ENCODE results near the gene PHLPP1.
"Not testable (repeated sequence)": the region's sequence is repeated elsewhere in the genome, so short reads cannot be mapped to it uniquely, and the experiment has no call there.

The PHLPP1 gene

DNA sequence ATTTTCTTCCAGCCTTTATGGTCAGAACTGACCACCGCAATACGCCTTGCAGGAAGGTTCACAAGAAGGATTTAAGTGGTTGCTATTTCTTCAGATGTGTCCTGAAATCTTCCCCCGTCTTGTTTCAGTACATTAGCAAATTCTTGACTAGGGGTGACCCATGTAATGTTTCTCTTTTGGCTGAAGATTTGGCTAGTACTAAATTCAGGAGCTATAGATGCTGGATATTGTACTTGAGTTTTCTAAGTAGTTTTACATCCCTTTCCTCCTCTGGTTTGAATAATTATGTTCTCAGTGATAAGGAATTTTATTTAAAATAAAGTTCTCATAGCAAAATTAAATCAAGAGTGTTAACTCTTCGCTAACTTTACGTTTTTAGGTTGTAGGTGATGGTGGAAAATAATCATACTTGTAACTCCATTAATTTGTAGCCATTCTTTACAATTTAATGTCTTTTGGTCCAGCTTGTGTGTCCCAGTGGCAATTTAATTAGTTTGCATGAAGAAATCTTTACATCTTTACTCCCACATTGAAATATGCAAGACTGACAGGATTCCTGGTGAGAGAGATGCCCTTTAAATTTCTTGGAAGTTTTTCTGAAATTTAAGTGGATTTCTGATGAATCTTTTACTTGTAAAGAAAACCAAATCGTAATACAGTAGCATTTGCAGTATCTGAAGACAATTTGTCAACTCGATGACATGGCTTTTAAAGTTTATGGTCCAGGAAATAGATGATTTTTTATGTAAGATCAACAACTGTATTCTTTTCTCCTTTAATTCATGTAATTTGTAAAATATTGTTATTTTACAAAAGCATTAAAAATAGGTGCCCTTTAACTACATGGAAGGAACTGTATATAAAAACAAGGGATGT, 2.8 kb downstream of the PHLPP1 start:
- peak; percentile 3 for DNase-seq

DNA sequence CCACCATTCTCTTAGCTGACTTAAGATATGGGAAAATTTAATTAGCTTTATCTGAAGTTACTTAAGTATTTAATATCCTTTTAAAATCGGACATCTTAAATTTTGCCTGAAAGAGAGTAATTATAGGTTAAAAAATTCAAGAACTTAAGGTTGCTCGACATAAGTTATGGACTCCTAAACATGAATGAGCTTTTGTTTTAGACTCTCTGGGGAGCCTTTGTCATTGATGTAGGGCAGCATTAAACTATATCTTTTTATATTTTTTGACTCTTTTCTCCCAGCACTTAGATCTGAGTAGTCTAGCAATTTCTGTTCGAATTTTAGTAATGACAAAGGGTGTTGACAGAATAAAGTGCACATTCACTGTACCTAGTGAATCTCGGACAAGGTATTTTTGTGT, 4.7 kb downstream of the PHLPP1 start:
- no peak for DNase-seq

DNA sequence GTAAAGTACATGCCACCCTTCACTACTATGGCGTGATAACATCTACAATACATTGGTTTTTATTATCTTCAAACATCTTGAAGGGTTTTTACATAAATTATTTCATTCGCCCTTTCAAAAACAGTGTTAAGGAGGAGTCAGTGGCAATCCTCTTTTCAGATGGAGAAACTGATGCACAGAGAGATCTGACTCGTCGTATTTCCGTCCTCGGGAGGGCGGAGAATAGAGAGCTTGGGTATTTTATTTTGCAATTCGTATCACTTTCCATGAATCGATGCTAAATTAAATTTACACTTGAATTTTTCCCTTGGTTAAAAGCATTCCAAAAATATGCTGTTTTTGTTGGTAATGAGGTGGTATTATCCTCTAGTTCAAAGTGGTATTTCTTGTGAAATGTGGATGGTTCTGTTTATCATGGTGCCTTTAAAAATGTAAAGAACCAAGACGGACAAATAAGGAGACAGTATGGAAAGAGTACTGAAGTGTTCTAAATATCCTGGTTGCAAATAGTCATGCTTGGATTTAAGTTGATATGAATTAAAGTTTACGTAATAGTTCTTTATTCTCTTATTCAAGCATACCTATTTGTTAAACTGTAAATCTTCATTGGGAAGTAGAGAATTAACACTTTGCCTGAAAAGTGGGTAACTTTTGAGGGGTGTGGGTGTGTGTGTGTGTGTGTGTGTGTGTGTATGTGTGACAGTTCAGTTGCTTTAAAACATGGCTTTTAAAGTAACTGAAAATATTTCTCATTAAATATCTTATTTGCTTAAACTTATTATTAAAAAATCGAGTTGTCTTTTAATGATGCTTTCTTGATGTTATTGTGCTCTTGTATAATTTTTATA, 5.6 kb downstream of the PHLPP1 start:
- no peak for DNase-seq

DNA sequence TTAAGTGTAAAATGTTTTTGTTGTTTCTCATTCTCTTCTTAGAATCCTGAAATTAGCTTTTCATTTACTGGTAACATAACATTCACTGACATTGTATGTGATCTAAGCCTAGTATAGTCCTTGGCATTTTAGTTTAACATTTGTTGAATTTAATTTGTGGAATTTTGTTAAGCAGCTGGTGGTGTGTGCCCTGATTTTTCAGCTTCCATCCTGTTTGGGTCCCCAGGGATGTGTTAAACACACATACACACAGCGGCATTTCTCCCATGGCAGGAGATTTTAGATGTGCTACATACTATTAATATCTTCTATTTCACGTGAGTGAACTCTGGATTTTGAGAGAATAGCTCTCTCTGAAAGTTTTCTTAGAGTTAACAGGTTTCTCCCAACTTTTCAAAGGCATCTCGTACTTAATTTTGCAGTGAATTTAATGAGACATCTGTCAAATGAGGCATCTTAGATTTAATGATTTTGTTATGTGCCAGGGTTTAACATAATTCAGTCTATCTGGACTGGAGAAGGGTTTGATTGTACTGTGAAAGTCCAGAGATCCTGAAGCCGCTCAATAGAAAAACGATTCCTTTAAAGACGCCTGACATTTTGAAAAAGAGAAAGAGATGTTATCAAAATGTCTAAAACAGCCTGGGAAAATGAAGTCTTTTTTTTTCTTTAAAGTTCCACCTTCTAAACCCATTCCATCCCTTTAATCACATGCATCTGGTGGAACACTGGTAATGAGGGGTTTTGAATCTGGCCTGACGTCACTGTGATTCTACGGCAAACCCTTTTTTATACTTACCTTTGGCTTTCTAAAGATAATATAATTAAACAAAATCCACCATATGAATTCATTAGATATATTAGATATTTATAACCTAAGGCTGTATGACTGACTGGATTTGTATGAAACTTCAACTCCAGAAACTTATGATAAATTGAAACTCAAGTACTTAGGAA, 6.8 kb downstream of the PHLPP1 start:
- peak; percentile 61 for DNase-seq

DNA sequence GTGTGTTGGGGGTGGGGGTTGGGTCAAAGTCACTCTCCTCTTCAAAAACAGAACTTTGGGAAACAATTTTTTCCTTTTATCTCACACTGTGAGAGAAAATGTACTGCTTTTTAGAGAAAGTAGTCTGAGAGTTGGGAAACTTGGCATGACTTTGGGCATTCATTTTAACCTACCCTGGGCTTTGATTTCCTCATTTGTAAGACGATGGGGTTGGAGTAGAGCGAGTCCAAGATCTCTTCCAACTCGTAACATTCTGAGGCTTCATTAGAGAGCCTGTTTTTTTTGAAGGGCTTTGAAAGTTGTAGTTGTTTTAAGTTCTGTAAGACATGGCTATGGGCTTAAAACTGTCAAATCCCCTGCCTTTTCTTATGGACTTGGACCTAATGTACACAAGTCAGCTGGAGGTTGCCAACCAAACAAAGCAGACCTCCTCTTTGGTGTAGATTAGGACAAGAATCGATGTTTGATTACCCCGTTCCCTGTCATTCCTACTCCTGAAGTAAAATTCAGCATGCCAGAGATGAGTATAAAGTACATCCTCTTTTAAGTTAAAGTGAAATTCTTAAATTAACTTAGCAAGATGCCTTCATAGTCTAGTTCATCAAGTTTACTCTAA, 8.4 kb downstream of the PHLPP1 start:
- DNase-seq: no peak

DNA sequence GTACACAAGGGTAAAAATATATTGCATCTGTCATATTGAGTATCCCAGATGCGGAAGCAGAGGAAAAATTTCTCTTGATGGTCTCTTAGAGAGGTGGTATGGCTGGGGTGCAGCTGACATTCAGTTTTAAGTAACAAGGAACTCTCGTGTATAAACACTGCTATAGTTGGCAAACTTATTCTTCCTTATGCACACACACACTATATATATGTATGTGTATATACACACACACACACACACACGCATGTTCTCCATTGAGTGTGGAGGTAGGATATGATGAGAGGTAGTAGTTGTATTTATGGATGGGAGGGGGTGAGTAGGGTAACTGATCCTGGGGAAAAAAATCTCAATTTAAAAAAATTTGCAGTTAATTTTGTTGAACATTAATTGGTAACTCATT, 10.6 kb downstream of the PHLPP1 start:
- no peak for DNase-seq

DNA sequence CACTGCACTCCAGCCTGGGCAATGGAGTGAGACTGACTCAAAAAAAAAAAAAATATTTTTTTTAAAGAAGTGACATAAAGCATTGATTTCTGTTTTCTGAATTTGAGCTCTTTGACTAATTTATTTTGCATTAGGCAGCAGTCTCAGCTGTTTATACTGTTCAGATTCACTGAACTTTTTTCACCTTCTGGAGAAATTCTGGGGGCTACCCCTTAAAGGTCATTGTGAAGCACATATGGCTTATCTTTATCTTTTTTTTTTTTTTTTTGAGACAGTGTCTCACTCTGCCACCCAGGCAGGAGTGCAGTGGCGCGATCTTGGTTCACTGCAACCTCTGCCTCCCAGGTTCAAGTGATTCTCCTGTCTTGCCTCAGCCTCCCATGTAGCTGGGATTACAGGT, 12.9 kb downstream of the PHLPP1 start:
- DNase-seq: no peak

DNA sequence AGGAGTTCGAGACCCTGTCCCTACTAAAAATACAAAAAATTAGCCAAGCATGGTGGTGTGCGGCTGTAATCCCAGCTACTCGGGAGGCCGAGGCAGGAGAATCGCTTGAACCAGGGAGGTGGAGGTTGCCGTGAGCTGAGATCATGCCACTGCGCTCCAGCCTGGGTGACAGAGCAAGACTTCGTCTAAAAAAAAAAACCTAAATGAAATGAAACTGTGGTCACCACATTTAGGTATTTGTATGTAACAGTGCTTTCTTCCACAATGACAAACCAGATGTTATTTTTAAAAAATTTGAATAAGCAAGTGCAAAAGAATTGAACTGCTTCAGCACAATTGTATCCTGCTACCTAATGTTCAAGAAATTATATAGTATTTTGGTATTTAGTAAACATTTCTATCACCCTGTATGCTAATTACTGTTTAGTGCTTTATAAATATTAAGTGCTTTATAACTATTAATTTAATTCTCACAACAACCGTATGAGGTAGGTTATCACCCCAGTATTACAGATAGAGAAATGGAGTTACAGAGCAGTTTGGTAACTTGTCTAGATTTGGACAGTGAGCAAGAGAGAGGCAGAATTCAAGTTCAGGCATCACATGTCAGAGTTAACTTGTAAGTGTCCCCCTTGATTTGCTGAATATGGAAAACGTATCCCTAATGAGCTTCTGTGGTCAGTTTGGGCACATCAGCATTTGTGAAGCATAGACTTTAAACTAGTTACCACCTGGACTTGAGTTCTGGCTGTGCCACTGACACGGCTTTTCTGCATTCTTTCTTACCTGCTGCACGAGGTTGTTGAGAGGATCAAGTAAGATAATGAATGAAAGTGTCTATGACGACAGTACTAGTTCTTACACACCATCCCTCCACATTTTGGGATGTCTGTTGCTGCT, 14.4 kb downstream of the PHLPP1 start:
- DNase-seq: no peak

DNA sequence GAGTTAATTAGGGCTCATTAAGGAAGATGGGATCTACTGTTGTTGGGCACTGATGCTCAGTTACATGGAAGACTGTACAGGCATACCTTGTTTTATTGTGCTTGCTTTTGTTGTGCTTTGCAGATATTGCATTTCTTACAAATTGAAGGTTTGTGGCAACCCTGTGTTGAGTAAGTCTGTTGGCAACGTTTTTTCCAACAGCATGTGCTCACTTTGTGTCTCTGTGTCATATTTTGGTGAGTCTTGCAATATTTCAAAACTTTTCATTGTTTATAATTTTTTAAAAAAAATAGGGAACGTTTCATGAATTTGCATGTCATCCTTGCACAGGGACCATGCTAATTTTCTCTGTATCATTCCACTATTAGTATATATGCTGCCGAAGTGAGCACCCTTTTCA, 15.6 kb downstream of the PHLPP1 start:
- DNase-seq: no peak

DNA sequence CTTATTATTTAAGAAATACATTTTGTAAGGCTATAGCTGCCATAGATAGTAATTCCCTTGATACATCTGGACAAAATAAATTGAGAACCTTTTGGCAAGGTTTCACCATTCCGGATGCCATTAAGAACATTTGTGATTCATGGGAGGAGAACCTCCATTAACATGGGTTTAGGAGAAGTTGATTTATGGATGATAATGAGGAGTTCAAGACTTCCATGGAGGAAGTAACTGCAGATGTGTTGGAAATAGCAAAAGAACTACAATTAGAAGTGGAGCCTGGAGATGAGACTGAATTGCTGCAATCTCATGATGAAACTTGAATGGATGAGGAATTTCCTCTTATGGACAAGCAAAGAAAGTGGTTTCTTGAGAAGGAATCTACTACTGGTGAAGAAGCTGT, 17.3 kb downstream of the PHLPP1 start:
- DNase-seq: no peak

DNA sequence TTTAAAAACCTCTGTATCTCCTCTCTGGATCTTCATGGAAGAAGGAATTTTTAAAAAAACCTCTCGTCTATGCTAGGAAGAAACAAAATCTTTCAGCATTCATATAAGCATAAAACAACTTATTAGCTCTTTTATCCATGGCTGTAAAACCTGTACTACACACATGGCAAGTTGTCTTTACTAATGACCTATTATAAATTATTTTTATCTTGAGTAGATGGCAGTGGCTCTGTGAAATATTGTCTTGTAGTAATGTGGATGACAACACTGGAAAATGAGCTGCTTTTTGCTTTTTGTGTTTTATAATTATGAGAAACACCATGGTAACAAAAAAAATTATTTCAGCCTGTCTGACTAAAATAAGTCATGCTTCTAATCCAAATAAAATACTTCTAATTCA, 18.9 kb downstream of the PHLPP1 start:
- no peak for DNase-seq

DNA sequence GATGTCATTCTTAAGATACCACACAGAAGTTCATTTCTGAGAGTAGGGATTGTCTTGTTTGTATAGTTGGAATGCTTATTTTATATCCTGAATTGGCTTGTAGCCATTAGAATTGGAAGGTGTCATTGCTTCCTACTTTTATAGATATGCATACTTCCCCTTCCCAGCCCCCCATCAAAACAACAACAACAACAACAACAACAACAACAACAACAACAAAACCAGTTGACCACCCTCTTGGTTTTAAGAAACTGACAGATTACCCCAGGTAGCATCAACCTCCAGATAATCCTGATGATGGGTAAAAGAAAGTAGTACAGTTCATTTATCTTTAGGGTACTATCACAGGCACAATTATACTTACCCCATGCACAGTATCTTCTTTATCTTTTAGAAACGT, 20.0 kb downstream of the PHLPP1 start:
- DNase-seq: no peak

DNA sequence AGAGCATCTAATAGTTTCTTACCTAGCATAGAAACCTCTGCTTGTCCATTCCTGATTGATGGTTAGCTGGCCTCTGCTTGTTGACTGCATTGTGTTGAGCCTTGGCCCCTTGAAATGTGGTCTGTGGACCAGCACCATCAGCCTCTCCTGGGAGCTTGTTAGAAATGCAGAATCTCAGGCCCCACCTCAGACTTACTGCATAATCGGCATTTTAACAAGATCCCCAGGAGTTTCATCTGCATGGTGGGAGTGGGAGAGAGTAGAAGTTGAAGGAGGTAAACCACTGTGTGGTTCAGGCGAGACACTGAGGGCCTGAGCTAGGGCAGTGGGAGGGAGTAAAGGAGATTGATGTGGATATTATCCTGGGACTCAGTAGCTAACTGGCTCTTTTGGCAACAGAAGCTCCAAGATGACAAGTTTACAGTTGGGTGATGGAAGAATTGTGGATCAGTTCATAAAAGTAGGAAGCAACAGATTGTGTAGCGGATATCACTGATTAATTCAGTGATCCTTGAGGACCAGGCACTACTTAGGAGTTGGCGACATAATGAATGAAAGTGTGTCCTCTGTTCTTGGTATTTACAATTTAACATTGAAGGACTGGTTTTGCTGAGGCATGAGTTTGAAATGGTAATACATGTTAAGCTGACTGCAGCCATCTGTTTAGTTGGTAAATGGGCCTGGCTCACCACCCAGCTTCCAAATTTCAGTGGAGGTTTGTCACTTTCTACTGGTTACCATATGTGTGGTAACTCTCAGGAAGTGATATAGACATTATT, 20.9 kb downstream of the PHLPP1 start:
- DNase-seq: no peak

DNA sequence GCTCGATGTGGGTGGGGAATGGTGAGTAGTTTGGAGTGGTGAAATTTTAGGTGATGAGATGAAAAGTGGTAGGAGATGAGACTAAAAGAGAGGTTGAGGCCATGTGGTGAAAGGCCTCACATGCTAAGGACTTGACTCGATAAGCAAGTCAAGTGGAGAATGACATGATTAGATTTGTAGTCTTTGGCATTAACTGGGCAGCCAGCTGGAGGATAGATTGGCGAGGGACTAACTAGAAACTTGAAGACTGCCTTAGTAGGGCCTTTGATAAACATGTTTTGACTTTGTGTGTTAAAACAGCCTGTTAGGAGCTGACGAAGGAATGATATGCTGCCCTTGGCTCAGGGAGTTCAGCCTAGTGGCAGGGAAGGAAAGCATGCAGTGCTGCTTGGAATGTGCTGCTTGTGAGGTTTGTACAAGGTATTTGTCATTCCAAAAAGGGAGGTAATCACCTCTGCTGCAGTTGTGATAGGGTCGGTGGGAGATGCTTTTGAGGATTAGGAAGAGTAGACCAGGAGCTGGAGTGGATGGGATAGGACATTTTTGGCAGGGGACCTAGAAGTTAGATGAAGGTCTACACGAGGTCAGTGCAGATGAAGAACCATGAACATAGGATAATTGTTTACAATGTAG, 22.0 kb downstream of the PHLPP1 start:
- DNase-seq: no peak

DNA sequence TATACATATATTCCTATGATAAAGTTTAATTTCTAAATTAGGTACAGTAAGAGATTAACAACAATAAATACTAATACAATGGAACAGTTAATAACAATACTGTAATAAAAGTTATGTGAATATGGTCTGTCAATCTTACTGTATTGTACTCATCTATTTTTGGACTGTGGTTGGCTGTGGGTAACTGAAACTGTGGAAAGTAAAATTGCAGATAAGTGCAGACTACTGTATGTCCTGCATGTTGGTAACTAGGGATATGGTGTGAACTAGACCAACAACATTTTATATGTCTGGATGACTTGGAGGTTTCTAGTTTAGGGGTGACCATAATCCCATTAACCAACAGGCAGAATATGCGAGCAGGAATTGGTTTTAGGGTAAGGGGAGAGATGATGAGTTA, 23.3 kb downstream of the PHLPP1 start:
- DNase-seq: no peak

DNA sequence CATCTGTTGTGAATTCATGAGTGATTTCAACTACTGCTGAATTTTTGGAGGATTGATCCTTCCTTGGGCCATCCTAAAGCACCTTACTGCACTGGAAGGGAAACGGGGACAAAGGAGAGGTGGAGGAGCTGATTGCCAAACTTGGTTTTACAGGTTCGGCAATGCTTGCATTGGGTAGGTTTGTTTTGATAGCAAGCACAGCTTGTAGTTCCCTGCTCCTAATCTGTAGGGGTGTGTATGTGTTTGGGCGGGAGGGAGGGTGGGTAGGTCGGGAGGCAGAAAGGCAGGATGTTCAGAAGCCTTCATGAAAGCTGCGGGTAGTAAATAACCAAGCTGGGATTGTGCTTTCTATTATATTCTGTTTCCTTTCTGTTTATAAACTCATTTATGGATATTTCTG, 24.6 kb downstream of the PHLPP1 start:
- DNase-seq: no peak

DNA sequence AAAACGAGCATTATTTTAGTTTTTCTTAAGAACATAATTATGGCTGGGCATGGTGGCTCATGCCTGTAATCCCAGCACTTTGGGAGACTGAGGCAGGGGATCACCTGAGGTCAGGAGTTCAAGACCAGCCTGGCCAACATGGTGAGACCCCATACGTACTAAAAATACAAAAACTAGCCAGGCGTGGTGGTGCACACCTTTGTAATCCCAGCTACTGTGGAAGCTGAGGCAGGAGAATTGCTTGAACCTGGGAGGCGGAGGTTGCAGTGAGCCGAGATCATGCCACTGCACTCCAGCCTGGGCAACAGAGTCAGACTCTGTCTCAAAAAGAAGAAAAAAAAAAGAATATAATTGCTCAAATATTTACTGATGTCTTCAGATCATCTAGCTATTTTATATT, 25.3 kb downstream of the PHLPP1 start:
- DNase-seq: not testable (repeated sequence)

DNA sequence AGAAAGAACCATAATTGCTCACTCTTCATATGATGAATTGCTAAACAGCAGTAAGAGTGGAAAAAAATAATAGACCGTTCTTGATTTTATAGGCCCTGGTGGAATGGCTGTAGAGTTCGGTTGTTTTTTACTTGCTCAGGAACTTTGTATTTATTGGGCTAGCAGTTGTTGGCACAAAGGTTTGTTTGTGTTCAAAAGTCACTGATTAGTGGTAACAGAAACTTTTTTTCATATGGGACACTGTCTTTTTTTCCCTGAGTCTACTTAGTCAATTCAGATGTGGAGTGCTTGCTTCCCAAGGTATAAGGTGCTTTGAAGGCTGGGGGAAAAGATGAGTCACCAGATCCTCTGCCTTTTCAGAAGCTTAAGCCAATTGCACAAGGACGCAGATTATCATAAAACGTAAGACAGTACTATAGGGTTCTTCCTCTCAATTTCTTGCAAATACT, 25.8 kb downstream of the PHLPP1 start:
- no peak for DNase-seq

DNA sequence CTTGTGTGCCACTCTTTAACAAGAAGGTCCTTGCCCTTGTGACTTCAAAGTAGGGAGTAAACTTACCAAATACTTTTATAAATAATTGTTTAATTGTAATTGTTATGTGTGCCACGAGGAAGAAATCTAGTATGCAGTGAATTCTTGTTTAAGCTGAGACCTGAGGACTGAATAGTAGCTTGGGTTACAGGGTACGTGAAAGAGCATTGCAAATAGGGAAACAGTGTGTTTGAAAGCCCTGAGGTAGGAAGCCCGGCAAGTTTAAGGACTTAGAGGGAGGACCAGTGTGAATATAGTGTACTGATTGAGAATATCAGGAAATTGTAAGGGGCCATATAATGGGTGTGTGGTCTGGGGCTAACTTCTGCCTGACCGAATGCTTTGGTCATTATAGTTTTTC, 26.2 kb downstream of the PHLPP1 start:
- DNase-seq: no peak
